ENCODE results near the gene B4GALNT4.

DNA sequence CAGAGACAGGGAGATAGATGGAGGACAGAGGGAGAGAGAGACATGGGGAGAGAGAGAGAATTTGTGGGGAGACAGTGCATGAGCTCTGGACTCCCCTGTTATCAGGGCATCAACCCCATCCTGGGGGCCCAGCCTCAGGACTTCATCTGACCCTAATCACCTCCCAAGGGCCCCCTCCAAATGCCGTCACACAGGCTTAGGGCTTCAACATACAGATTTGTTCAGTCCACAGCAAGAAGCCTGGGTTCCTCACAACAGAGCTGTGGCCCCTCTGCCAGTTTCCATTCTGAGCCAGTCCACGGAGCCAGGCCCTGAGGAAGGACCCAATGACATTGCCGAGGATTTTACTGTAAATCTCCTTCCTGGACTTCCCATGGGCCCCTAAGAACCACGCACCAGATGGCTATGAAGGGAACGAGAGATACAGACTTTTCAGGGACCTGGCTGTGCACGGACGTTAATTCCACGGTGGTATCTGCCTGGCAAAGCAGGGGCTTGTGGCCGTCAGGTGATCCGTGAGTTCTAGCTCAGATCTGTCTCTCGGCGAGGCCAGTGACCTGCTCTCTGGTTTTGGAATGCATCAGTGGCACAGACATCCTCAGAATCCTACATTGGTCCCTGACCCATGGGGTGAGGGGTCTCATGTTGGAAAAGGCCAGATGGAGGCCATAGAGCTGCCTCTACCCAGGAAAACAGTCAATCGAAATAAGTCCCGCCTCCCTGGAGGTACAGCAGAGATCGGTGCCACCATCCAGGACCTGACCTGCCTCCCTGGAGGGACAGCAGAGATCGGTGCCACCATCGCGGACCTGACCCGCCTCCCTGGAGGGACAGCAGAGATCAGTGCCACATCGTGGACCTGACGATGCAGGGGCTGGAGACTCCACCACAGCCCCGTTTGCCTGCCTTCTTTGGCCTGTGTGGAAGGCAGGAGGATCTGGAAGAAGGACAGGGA, 8.7 kb upstream of the B4GALNT4 start:
- no peak for TF ChIP-seq FOXK2 (IDR thresholded peaks at IDR 0.05)
- no peak for TF ChIP-seq LEF1 (IDR thresholded peaks at IDR 0.05; ENCODE audit: borderline replicate concordance)
- TF ChIP-seq BHLHE40 (IDR thresholded peaks at IDR 0.05; ENCODE audit: borderline replicate concordance), result no peak
- no peak for TF ChIP-seq FOXM1 (IDR thresholded peaks at IDR 0.05; ENCODE audit: borderline replicate concordance)
- TF ChIP-seq ZNF384 (IDR thresholded peaks at IDR 0.05), result no peak
- no peak for TF ChIP-seq SP1 (IDR thresholded peaks at IDR 0.05)
- no peak for TF ChIP-seq ELF4 (IDR thresholded peaks at IDR 0.05)
- TF ChIP-seq TARDBP (IDR thresholded peaks at IDR 0.05), result no peak
- no peak for TF ChIP-seq HDGF (IDR thresholded peaks at IDR 0.05; ENCODE audit: borderline replicate concordance)
- TF ChIP-seq FOXA1 (IDR thresholded peaks at IDR 0.05), result no peak
- TF ChIP-seq L3MBTL2 (conservative IDR thresholded peaks at IDR 0.05), result no peak
- TF ChIP-seq CTBP1 (IDR thresholded peaks at IDR 0.05; ENCODE audit: borderline replicate concordance), result no peak

Data from HEK293T (cell line).